Iris pigment epithelial cell (primary cell): ENCODE data around the gene FAM174C.

Experiments
- DNase-seq: peaks from one replicate; pipeline ENCODE4 v3.0.0-alpha.2; 2011; ENCODE audit warnings: low read depth

The FAM174C gene

GRCh38 chr19:1261798-1262622 is 13.3 kb upstream of the FAM174C start:
- DNase-seq: peak; percentile 32

GRCh38 chr19:1262623-1263123 is 12.7 kb upstream of the FAM174C start:
- DNase-seq: no peak

DNA sequence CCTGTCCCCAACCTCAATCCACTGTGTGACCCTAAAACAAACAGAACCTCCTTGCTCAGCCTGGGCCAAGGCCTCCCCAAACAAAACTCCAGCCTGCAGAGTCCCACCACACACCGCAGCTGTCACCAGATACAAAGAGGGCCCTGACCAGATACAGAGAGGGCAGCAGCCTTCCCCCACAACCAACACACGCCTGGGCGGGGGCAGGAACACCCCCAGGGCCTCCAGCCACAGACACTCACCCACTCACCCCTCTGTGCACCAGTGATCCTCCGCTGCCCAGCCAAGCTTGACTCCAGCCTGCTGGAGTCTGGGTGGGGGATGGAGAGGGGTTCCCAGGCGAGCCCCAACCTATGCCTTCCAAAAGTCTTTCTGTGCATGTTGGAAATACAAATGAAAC is 12.1 kb upstream of the FAM174C start:
- DNase-seq: no peak

DNA sequence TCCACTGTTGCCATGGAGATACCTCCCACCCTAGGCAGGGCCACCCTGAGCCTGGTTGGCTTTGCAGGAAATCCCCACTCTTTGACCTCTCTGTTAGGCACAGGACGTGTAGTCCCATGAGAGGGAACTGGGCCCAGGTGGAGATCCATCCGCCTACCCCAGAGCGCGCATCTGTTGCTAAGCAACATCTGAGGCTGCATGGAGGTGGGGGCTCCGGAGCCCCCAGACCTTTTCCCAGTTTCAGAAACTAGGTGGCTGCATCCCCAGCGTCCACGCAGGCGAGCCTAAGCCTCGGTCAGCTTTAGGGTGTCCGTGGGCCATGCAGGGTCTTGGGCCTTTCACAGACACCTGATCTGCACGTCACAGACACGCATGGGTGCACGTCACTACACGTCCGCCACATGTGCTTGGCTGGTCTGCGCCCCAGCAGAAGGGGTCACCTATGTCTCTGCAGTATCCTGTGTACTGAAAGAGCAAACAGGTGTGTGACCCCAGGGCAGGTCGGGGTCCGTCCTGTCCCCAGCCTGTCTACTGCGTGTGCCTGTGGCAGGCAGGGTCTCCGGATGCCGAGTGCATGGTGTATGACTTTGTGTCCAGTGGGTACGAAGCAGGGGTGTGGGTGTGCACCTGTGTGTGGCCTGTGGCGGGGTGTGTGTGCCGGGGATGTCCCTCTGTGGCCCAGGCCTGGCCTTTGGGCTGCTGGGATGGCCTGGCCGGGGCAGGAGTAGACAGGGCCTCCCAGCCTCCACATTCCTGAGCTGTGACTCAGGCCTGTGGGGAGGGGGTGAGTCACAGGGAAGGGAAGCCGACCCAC is 10.3 kb upstream of the FAM174C start:
- peak; percentile 85 for DNase-seq

GRCh38 chr19:1265615-1266128 is 9.7 kb upstream of the FAM174C start:
- no peak for DNase-seq

DNA sequence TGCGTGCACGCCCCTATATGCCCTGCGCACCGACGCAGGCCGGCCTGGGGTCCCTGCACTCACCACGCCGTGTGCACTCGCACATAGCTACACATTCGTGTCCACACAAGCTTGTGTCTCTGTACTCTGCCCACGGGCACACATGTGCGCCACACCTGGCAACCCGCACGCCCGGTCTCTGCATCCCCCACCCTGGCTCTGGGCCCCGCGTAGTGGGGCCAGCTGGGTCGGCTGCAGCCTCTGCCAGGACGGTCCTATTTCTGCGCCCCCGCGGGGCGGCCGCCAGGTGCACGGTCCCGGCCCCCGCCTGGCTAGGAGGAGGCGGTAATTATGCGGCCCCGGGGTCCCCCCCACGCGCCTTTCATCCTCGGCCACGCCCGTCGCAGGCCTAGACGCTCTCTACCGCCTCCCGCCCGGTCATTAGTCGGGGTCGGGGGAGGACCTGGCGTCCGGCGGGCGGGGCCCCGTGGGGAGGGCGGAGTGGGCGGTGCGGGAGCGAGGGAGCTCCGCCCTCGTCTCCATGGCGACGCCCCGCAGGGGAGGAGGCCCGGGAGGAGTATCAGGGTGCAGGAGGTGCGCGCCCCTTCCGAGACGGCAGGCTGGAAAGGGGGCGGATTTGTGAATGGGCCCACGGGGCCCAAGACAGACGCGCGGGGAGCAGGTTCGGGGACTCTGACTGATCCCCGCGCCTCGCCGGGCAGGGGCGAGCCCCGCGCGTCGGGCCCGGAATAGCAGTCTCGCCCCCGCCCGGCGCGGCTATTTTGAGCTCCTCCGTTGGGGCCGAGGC is 9.0 kb upstream of the FAM174C start:
- peak; percentile 83 for DNase-seq

DNA sequence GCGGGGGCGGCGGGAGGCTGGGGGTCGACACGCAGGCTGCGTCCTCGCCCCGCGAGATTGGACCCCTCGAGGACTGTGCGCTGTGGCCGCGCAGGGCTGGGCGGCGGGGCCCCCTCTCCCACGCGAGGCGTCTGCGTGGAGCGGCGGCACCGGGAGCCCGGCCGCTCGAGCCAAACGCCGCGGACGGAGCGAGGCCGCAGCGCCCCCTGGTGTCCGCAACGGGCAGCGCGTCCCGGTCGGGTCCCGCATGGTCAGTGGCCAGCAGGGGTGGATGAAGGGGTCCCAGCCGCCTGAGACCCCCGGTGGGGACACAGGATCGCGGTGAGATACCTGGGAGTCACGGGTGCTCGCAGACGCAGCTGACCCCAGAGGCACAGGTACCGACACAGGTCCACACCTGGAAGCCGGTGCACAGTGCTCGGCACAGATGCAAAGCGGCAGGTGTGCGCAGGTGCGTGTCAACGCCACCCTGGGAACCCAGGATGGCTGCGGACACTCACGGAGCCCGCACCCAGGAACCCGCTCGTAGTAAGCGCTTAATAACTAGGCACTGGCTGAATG is 8.3 kb upstream of the FAM174C start:
- peak; percentile 30 for DNase-seq

GRCh38 chr19:1267477-1268225 is 7.7 kb upstream of the FAM174C start:
- DNase-seq: peak; percentile 47

DNA sequence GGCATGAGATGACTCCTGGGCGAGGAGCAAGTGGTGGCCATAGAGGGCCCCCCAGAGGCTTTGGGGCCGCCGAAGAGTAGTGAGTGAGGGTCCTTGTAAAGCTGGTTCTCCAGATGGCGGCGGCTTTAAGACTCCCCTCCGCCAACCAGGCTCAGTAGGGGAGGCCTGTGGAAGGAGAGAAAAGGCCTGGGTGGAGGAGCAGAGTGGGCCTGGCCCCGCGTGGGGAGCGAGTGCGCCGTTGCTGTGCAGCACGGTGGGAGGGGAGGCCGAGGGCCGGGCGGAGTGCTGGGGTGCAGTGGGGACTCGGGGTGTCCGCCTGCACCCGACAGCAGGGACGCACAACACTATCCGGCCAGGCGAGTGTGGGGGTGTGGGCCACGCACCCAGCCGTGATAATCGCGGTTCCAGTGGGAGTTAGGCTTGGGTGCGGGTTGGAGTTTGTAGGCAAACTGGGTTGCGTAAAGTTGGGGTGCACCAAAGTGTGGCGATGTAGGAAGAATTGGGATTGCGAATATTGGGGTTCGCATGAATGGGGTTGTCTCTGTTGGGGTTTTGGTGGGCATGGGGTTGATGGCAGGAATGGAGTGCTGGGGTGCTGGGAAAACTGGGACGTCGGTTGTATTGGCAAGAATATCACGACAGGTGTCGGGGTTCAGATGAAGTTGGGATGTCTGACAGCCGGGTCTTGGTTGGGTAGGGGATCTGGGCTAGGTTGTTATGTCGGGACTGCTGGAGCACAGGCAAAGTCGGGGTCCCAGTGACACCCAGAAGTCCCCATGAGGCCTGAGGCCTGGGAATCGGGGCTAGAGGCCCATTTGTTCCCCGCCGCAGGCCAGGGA is 6.9 kb upstream of the FAM174C start:
- no peak for DNase-seq

- peak; percentile 99 for DNase-seq
These were observed 6.3 kb upstream of the FAM174C start, which contains the start of gene CIRBP for GRCh38 chr19:1269065-1269477. TSS of gene CIRBP (plus strand) at chr19:1269332. CDS start at chr19:1270934, 1,602 bp downstream.

- peak; percentile 82 for DNase-seq
These were observed 5.7 kb upstream of the FAM174C start for GRCh38 chr19:1269478-1270212.

DNA sequence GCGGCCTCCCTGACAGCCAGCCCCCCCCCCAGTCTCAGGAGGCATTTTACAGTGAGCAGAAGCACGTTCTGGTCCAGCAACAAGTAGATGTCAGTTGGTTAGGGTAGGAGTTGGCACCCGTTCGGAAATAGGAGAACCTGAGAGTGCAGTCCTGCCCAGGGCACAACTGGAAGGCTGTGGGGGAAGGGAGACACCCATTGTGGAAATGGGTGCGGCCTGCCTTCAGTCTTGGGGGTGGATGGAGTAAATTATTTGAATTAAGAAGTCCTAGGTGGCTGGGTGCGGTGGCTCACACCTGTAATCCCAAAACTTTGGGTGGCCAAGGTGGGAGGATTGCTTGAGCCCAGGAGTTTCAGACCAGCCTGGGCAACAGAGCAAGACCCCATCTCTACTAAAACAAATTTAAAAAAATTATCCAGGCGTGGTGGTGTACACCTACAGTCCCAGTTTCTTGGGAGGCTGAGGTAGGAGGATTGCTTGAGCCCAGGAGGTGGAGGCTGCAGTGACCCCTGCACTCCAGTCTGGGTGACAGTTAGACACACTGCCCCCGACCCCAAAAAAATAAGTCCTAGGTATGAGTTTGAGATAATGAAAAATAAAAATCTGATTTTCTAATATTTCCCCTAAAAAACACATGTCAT is 5.0 kb upstream of the FAM174C start:
- no peak for DNase-seq

DNA sequence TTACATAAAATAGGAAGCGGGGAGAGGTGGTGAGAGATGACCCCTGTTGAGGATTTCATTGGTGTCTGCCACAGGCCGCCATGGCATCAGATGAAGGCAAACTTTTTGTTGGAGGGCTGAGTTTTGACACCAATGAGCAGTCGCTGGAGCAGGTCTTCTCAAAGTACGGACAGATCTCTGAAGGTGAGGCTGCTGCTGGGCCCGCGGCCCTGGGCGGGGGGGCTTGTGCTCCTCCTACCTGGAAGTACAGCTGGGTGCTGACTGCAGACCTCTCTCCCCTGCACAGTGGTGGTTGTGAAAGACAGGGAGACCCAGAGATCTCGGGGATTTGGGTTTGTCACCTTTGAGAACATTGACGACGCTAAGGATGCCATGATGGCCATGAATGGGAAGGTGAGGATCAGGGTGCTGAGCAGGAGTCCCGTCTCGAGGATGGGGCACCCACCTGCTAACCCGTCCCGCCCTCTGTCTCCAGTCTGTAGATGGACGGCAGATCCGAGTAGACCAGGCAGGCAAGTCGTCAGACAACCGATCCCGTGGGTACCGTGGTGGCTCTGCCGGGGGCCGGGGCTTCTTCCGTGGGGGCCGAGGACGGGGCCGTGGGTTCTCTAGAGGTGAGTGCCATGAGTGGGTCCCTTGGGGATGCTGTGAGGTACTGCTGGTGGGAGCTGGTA is 4.3 kb upstream of the FAM174C start:
- DNase-seq: no peak

- no peak for DNase-seq
These were observed 3.6 kb upstream of the FAM174C start for GRCh38 chr19:1271528-1272422.

- peak; percentile 53 for DNase-seq
These were observed 2.7 kb upstream of the FAM174C start for GRCh38 chr19:1272423-1273262.
